ENCODE results near the gene ADD3. TPM values are rescaled to one million over a fixed set of nuclear protein-coding genes. Genes with fewer than 3 reads are reported as not detected.

The ADD3 gene
- total and polyA plus RNA-seq, 9 donors, result 65.3 to 110 (median 81.0) TPM

GRCh38 chr10:110077436-110078130, 69.8 kb downstream of the ADD3 start:
- peaks cover 20% of the 10 kb centered on the region for H3K4me1 ChIP-seq (ENCODE audit: insufficient read depth)
- no peak overlapping the region for H3K4me3 ChIP-seq
- 49 to 63% (median 57%) methylated on average over 5 of the region's 5 CpGs for WGBS, 3 donors

GRCh38 chr10:110078317-110078716, 70.5 kb downstream of the ADD3 start:
- intact Hi-C loops (cut with DNase I), result no loop called here
- H3K27me3 ChIP-seq, result no peaks in the 10 kb centered on the region
- H3K36me3 ChIP-seq, result no peaks in the 10 kb centered on the region
- 66 to 86% (median 79%) methylated on average over 3 of the region's 3 CpGs for WGBS, 3 donors
- no peak for DNase-seq
- H3K4me3 ChIP-seq, result no peak overlapping the region
- H3K9me3 ChIP-seq, result no peaks in the 10 kb centered on the region
- TF ChIP-seq CTCF (IDR thresholded peaks at IDR 0.05) (no peak), EP300 (IDR thresholded peaks at IDR 0.05) (no peak), POLR2A (IDR thresholded peaks at IDR 0.05) (no peak)
- peak overlapping the region in 1 of 2 donors; percentile 32 for H3K27ac ChIP-seq
- H3K4me1 ChIP-seq (ENCODE audit: insufficient read depth), result peaks cover 20% of the 10 kb centered on the region

More at GRCh38 chr10:110077436-110078130, 69.8 kb downstream of the ADD3 start:
- Histone ChIP-seq H3K9me3 (no peaks in the 10 kb centered on the region), H3K36me3 (no peaks in the 10 kb centered on the region), H3K27me3 (no peaks in the 10 kb centered on the region), H3K27ac (peak overlapping the region in 1 of 2 donors; percentile 32)
- DNase-seq, result no peak
- intact Hi-C loops (cut with DNase I), result no loop called here
- TF ChIP-seq EP300 (IDR thresholded peaks at IDR 0.05), result no peak
- no peak for TF ChIP-seq POLR2A (IDR thresholded peaks at IDR 0.05)
- TF ChIP-seq CTCF (IDR thresholded peaks at IDR 0.05), result no peak

GRCh38 chr10:110081911-110082310, 74.1 kb downstream of the ADD3 start:
- intact Hi-C loops (cut with DNase I), result no loop called here
- no peak for DNase-seq
- Histone ChIP-seq H3K9me3 (no peaks in the 10 kb centered on the region), H3K27ac (peak overlapping the region in 1 of 2 donors; percentile 3), H3K27me3 (no peaks in the 10 kb centered on the region), H3K4me3 (no peak overlapping the region), H3K36me3 (no peaks in the 10 kb centered on the region), H3K4me1 (ENCODE audit: insufficient read depth) (peaks cover 9% of the 10 kb centered on the region)
- 39 to 55% (median 50%) methylated on average over 3 of the region's 3 CpGs for WGBS, 3 donors
- TF ChIP-seq CTCF (IDR thresholded peaks at IDR 0.05) (no peak), EP300 (IDR thresholded peaks at IDR 0.05) (no peak), POLR2A (IDR thresholded peaks at IDR 0.05) (no peak)

- no peak overlapping the region for H3K4me3 ChIP-seq
- H3K4me1 ChIP-seq (ENCODE audit: insufficient read depth), result peaks cover 2% of the 10 kb centered on the region
- intact Hi-C loops (cut with DNase I), result no loop called here
These were observed 76.1 kb downstream of the ADD3 start for GRCh38 chr10:110083884-110084283.

More at GRCh38 chr10:110083884-110084283, 76.1 kb downstream of the ADD3 start:
- DNase-seq, result no peak
- Histone ChIP-seq H3K9me3 (no peaks in the 10 kb centered on the region), H3K36me3 (no peaks in the 10 kb centered on the region), H3K27ac (no peak overlapping the region), H3K27me3 (no peaks in the 10 kb centered on the region)
- no peak for TF ChIP-seq POLR2A (IDR thresholded peaks at IDR 0.05)
- TF ChIP-seq EP300 (IDR thresholded peaks at IDR 0.05), result no peak
- TF ChIP-seq CTCF (IDR thresholded peaks at IDR 0.05), result no peak

Measured in ovary (tissue), 9 donors.